Hematopoietic multipotent progenitor cell treated with erythropoietin and hydrocortisone succinate and interleukin-3 and kit ligand, for 17 days (in vitro differentiated cells): ENCODE data around the gene PRND.
A peak's percentile ranks its signal among the peaks of the same experiment; 100 is the strongest.
"Not testable (repeated sequence)": the region's sequence is repeated elsewhere in the genome, so short reads cannot be mapped to it uniquely, and the experiment has no call there.

Experiments used
- DNase-seq: peaks from one replicate; pipeline ENCODE4 v3.0.0-alpha.2; 2015; ENCODE audit warnings: low spot score

PRND gene

DNA sequence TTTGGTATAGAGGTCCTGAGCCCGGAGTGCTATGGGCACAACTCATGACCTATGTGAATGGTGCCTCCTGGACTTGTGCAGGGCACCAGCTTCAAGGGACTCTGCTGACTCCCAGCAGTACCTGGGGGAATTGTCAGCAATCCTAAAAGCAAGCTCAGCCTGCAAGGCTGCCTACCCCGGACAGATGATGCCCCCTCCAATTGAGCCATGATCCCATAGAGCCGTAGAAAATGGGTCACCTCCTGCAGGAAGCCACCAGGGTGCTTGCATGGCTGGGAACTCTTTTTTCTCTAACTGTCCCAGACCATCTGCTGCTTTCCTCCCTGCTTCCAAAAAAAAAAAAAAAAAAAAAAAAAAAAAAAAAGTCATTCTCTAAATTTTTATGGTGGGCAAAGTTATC, 12.9 kb upstream of the PRND start:
- no peak for DNase-seq

DNA sequence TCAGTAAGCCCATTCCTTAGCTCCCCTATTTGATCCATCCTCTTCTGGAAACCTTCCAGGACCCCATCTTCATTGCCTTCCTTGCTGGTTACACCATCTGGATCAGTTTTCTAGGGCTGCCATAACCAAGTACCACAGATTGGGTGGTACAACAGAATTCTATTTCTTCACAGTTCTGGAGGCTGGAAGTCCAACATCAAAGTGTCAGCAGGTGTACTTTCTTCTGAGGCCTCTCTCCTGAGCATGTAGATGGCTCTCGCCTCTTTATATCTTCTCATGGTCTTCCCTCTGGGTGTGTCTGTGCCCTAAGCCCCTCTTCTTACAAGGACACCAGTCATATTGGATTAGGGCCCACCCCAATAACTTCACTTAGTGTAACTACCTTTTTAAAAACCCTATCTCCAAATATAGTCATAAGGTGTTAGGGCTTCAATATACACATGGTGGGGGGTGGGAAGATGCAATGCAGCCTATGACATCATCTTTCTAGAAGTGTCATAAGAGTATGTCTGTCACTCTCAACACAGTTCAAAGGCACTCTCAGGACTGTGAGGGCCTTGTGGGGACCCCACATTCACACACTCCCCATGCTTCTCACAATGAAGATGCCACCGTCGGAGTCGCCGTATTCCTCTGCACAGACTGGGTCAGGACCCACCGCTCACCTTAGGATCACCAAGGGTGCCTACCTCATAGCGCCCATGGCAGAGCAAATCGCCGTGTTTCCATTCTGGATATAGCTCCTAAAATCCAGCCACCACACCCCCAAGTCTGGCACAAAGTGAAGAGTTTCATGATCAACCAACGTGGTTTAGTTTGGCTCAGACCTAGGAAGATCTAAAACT, 12.2 kb upstream of the PRND start:
- DNase-seq = no peak

DNA sequence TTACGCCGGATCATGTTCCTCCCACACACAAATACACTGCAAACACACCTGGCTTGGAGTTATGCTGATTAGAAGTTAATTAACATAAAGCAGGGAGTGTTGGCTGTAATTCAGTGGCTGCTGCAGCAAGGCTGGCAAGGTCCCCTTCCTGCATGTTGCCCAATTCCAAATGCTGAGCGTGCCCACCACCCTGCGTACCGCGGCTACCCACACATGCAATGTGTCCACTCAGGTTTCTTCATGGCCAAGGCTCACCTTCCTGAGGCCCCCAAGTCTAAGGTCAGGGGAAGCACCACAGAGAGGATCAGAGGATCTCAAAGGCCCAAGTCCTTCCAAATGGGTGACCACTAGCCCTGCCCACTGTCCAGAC, 11.6 kb upstream of the PRND start:
- no peak for DNase-seq

DNA sequence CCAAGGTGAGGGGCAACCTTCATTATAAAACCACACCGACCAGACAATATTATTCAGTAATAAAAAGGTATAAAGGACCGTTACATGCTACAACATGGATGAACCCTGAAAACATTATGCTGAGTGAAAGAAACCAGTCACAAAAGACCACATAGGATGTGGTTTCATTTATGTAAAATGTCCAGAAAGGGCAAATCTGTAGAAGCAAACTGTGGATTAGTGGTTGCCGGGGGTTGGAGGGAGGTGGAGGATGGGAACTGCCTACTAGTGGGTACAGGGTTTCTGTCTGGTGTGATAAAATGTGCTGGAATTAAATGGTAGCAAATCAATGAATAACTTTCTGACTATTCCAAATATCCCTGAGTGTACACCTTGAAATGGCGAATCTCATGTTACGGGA, 10.2 kb upstream of the PRND start:
- DNase-seq = no peak

DNA sequence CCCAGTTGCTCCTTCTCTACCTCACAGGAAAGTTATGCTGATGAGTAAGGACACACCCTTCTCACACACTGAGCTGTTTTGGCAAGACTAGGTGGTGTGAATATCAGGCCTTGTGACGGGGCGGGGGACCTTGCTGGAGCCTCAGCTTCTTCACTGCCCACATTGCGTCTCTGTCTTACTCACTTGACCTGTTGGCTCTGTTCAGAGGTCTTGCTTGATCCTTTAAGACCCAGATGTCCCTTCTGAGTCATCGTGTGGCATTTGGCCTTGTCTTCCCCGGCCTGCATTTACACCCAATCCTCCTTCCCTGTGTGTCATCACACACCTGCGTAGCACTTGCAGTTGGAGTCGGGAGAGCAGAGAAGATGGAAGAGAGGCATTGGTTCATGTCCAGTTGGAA, 8.3 kb upstream of the PRND start:
- no peak for DNase-seq

DNA sequence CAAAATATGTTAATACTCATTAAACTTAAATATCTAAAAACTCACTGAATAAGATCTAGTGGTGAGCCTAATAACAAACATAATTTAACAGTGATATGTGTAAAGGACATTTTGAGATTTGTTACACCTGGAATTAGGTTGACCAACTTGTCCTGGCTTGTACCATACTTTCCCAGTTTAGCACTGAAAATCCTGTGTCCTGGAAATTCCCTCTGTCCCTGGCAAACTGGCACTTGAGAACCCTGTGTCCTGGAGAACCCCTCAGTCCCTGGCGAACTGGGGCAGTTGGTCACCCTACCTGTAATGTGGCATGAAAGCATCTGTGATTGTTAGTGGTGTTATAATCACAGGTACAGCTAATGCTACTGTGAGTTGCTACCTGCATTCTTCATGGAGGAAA, 6.9 kb upstream of the PRND start:
- no peak for DNase-seq

DNA sequence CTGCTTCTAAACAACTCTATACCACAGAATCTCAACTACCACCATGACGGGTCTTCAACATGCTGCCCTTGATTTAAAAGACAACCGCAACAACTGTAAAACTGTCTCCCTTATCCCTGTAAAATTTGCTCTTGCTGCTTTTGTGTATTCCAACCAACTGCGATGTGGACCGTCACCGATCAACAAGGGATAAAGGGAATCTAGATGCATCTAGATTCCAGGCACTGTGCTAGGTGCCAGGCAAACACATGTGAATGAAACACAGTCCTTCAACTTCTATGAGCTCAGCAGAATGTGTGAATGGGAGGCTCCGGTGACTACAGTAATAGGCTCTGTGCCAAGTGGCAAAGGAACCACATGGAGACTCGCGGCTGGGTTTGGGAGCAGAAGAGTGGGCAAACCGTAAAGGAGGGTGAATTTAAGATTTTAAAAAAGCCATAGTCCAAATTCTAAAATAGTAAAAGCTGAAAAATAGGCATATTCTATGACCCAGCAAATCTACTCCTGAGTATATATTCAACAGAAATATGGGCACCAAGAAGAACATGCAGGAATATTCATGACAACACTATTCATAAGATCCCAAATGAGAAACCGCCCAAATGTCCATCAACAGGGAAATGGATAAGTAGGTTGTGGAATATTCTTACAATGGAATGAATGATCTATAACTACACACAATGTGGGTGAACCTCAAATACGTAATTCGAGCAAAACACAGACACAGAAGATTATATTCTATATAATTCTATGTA, 3.7 kb upstream of the PRND start:
- no peak for DNase-seq

DNA sequence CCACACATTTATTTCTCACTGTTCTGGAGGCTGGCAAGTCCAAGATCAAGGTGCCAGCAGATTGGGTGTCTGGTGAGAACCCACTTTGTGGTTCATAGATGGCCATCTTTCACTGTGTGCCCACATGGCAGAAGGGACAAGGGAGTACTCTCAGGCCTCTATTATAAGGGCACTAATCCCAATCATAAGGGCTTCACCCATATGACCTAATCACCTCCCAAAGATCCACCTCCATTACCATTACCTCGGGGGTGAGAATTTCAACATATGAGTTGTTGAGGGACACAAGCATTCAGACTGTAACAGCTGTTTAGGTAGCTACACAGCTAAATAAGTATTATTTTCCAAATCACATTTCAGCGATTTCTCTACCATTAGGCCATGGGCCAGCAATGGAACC, 2.5 kb upstream of the PRND start:
- DNase-seq = no peak

DNA sequence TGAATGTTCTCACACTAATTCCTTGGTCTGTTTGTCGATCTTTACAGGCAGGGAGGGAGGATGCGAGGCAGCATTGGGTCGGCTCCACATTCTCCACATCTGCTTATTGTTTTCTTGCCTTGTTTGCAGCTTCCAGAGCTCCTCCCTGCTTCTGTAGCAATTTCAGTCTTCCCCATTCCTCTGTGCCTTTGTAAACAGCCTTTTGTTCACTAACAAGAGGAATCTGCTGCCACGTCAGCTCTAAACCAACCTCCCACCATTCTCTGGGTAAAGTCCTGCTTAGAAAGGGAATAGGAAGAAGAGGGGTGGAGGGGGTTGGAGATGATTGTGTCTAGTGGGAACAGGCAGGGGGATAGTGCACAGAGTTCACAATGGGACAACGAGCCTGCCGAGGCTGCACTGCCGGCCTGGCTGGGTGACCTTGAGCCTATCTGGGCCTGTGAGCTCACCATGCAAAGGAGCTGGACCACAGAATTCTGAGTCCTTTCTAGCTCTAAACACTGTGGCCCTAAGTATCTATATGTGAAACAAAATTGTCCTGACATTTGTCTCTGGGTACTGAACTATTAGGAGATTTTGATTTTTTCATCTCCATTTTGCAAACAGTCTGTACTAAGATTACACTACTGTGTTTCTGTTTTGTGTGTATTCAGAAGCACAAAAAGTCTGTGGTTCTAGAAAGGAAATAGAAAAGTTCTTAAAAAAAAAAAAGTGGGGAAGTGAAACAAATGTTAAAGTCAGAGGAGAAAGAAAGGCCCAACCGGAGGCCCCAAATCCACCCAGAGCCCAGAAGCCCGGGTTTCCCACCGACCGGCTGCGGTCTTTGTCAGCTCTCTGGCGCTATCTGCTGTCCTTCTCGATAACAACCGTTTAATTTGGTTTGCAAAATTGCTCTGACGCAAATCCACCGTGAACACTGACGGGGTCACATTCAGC, 1.4 kb upstream of the PRND start:
- DNase-seq = peak; percentile 52

DNA sequence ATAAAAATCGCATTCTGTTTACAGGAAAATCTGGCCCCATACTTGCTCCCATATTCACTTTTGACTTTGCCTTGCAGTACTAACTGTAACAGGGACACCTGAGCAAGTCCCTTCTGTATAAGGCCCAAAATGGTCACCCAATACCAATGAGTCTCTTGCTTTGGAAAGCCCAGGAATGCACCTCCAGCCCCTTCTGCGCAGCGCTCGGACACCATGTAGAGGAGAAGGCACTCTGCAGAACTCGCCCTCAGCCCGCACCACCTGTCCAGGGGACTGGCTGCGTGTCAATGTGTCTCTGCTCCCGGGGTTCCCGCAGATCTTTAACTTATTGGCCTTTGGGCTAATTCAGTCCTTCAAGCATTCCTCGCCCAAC, 746 bp upstream of the PRND start:
- no peak for DNase-seq

DNA sequence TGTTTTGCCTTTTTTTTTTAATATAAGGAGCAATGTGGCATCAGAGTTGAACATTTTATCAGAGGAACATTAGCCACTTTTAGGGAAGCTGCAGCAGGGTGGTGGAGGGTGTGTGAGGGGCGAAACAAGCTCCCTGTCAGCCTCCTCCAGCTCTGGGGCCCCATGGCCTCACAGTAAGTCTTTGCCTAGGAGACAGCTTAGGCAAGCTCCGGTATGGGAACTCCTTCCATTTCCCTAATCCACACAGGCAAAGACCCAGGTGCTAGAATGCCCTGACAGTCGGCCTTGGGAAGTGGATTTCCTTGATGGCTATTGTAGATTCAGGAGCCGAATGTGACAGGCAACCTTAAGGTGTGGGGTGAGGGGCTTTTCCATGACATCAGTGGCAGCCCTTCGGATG, 862 bp downstream of the PRND start:
- no peak for DNase-seq

DNA sequence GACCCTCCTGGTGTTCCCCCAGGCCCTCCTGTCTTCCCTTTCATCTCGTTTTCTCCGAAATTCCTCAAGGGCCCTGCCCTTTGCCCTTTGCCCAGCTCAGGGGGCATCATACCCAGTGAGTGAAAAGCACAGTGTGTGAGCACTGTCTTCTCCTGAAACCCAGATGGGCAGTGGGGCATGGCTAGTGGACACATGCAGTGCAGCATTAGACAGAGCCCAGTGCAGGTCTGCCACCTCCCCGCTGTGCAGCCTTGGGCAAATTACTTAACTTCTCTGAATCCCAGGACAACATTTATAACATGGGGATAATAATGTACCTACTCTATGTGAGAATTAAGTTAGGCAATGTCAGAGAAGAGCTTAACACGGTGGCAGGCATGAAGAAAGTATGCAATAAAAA, 1.3 kb downstream of the PRND start:
- no peak for DNase-seq

DNA sequence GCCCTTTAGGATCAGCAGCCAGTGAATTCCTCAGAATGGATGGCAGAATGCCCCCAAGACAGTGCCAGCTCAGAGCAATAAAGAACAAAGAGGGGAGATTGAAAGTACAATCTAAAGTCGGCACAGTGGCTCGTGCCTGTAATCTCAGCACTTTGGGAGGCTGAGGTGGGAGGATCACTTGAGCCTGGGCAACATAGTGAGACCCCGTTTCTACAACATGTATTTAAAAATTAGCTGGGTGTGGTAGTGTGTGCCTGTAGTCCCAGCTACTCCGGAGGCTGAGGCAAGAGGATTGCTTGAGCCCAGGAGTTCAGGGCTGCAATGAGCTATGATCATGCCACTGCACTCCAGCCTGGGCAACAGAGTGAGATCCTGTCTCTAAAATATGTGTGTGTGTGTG, 1.8 kb downstream of the PRND start:
- DNase-seq = not testable (repeated sequence)

DNA sequence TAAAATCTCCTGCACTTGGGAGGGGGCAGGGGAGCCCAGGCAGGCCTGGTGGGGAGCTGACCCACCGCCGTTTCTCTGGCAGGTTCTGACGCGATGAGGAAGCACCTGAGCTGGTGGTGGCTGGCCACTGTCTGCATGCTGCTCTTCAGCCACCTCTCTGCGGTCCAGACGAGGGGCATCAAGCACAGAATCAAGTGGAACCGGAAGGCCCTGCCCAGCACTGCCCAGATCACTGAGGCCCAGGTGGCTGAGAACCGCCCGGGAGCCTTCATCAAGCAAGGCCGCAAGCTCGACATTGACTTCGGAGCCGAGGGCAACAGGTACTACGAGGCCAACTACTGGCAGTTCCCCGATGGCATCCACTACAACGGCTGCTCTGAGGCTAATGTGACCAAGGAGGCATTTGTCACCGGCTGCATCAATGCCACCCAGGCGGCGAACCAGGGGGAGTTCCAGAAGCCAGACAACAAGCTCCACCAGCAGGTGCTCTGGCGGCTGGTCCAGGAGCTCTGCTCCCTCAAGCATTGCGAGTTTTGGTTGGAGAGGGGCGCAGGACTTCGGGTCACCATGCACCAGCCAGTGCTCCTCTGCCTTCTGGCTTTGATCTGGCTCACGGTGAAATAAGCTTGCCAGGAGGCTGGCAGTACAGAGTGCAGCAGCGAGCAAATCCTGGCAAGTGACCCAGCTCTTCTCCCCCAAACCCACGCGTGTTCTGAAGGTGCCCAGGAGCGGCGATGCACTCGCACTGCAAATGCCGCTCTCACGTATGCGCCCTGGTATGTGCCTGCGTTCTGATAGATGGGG, 3.0 kb downstream of the PRND start:
- DNase-seq = no peak

DNA sequence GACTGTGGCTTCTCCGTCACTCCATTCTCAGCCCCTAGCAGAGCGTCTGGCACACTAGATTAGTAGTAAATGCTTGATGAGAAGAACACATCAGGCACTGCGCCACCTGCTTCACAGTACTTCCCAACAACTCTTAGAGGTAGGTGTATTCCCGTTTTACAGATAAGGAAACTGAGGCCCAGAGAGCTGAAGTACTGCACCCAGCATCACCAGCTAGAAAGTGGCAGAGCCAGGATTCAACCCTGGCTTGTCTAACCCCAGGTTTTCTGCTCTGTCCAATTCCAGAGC, 3.5 kb downstream of the PRND start:
- DNase-seq = no peak

DNA sequence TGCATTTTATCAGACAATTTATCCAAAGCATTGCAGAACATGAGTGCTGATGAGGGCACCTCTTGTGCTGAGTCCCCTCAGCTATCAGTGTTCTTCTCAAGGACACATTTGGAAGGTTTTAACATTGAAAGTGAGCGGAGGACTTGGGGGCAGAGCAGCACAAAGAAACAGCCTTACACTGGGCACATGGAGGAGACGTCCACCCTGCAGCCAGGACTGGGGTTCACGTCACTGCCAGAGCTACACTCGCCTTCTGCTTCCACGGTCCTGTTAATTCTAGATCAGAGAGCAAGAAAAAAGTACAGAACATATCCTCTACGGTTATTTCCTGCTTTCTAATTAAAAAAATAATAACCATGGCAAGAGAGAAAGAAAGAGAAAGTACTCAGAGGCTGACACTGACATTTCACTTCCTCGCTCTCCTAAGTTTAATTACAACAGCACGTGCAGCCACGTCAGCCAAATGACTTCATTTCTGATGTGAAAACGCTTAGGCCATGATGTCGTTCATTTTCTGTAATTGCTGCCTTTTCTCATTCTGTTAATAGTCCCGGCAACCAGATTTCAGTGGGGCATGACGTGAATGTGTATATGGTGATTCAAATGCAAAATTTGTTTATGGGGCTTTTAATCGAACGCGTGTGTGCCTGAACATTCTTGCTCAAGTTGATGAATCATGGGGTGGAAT, 5.1 kb downstream of the PRND start:
- no peak for DNase-seq

DNA sequence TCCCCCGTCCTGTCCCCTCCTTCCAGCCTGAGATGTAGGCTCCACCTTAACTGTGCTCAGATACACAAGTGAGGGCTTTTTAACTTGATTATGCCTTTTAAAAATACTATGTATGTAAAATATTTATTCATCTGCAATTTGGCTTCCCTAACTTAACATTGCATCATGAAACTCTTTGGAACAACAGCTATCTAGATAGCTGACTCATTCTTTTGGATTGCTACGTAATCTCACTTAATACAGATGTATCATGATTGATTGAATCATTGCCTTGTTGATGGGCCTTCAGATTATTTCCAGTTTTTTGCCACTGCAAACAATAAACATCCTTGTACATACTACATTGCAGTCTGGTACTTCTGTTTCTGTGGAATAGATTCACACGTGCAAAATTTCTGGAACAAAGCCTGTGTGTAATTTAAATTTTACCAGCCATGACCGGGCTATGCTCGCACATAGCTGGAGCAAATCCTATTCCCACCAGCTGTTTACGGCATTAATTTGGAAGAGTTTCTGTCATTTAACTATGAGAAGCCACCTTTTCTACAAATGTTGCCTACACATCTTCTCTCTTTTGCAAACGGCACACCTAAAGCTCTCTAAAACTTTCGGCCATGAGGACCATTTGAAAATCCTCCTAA, 6.5 kb downstream of the PRND start:
- DNase-seq = no peak

DNA sequence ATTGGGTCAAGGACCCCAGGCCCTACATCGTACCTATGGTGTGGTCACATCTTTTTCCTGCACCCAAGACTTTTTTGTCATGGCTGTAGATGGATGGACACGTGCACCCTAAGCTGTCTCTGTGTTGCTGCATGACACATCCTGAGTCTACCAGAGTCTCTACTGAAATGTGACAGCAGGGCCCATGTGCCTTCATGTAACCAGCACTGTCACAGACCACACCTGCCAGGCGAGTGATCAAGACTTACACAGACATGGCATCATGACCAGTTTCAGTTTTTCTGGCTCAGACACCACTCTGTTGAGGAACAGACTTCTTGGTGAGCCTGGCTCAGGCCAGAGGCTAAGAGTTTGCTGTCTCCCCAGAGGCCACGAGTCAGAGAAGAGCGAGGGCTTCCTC, 7.6 kb downstream of the PRND start:
- DNase-seq = no peak

DNA sequence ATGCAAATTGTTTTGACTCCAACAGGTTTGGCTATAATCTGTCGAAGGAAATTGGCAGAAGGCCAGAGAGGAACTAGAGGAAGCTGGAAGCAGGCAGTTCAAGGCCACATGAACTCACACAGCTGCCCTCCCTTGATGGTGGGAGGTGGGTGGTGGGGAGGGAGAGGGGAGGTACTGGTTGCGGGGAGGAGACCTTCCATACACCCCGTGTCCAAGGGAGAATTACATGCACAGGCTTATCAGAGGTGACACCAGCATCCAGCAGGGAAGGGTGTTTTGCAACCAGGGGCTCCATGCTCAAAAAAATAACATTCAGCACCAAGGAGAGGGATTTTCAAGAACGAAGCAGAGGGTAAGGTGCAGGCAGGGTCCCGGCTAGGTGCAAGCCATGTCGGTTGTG, 9.1 kb downstream of the PRND start:
- no peak for DNase-seq

DNA sequence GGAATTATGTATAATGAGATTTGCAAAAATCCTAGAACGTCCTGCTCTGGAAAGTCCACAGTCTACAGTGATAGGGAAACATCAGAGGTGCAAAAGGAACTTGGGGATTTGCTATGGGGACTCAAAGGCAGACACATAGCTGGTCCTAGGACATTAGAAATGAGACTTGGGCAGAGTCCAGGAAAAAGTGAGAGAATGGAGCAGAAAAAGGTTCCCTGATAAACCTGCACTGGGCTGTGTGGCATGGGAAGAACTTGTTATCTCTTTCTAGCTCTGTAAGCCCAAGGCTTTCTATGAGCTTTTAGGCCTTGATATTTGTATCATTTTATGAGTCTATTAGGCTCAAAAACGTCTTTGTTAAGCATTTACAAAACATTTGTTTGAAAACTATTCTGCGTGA, 15.2 kb downstream of the PRND start:
- no peak for DNase-seq
